A549 (cell line): ENCODE data around the gene AKR1C3.
A peak's percentile ranks its signal among the peaks of the same experiment; 100 is the strongest.

Experiments used
- CBX8 ChIP-seq: fragments of 200-600 bp; sonication (generic); IDR thresholded peaks from 2 replicates; pipeline ENCODE4 v1.6.1; 2016
- JUNB ChIP-seq: fragments of >200 bp; sonication (Bioruptor Twin); formaldehyde crosslinking; IDR thresholded peaks from 2 replicates; pipeline ENCODE4 v1.6.1; 2016
- POLR2A ChIP-seq: IDR thresholded peaks from 2 replicates; pipeline ENCODE4 v1.6.1; 2012; ENCODE audit warnings: mild to moderate bottlenecking, low read length
- RAD21 ChIP-seq, 2 experiments: fragments of >200 bp in 1 of 2; sonication (Bioruptor Twin) in 1 of 2; formaldehyde crosslinking in 1 of 2; IDR thresholded peaks in 1 of 2; conservative IDR thresholded peaks in 1 of 2; 2 replicates in 1 of 2; 3 replicates in 1 of 2; pipeline ENCODE4 v1.6.1; 2012 to 2018; ENCODE audit warnings: inconsistent platforms in 1 of 2

- TF ChIP-seq CBX8, result no peak
- no peak for TF ChIP-seq JUNB
- TF ChIP-seq RAD21 (conservative IDR thresholded peaks at IDR 0.05 in 1 of 2, IDR thresholded peaks at IDR 0.05 in 1 of 2), result peak in 1 of 2 experiments; percentile 59; a peak in 2 of 5 replicates
- no peak for TF ChIP-seq POLR2A
Measured at GRCh38 chr10:5089865-5090264, 4.3 kb upstream of the AKR1C3 start.
